Measurements from ENCODE around the gene CKAP2L. TPM values are rescaled to one million over a fixed set of nuclear protein-coding genes. Genes with fewer than 3 reads are reported as not detected.
A peak's percentile ranks its signal among the peaks of the same experiment; 100 is the strongest.

Gene CKAP2L
- total and polyA plus RNA-seq, 9 of the 15 experiments (the other 6 are each of a cell fraction or from before 2014, with no cell fraction given), result 10.4 to 21.9 (median 14.2) TPM

DNA sequence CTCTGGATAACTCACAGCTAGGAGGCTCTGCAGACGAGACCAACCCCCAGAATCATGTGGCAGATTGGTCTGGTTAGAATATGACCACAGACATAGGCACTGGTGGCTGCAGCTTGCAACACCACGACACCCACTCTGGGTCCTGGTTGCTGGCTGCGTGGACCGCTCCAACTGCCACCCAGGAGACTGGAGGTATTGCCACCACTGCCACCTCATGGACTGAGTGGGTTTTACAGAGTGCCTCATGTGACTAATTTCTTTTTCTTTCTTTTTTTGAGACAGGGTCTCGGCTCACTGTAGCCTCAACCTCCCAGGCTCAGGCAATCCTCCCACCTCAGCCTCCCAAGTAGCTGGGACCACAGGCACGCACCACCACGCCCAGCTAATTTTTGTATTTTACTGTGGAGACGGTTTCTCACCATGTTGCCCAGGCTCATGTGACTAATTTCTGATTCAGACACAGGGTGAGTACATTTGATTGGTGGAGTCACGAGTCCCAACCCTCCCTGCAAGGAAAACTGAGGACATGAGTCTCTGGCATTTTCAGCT, 73.5 kb downstream of the CKAP2L start (continued):
- TF ChIP-seq, protein P1, sequence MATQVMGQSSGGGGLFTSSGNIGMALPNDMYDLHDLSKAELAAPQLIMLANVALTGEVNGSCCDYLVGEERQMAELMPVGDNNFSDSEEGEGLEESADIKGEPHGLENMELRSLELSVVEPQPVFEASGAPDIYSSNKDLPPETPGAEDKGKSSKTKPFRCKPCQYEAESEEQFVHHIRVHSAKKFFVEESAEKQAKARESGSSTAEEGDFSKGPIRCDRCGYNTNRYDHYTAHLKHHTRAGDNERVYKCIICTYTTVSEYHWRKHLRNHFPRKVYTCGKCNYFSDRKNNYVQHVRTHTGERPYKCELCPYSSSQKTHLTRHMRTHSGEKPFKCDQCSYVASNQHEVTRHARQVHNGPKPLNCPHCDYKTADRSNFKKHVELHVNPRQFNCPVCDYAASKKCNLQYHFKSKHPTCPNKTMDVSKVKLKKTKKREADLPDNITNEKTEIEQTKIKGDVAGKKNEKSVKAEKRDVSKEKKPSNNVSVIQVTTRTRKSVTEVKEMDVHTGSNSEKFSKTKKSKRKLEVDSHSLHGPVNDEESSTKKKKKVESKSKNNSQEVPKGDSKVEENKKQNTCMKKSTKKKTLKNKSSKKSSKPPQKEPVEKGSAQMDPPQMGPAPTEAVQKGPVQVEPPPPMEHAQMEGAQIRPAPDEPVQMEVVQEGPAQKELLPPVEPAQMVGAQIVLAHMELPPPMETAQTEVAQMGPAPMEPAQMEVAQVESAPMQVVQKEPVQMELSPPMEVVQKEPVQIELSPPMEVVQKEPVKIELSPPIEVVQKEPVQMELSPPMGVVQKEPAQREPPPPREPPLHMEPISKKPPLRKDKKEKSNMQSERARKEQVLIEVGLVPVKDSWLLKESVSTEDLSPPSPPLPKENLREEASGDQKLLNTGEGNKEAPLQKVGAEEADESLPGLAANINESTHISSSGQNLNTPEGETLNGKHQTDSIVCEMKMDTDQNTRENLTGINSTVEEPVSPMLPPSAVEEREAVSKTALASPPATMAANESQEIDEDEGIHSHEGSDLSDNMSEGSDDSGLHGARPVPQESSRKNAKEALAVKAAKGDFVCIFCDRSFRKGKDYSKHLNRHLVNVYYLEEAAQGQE (IDR thresholded peaks at IDR 0.05; ENCODE audit: borderline replicate concordance), result peak; percentile 81
- TF ChIP-seq, protein P1 (CRISPR knock-in tag; IDR thresholded peaks at IDR 0.05; ENCODE audit: low read depth), result no peak
- TF ChIP-seq, protein P2, sequence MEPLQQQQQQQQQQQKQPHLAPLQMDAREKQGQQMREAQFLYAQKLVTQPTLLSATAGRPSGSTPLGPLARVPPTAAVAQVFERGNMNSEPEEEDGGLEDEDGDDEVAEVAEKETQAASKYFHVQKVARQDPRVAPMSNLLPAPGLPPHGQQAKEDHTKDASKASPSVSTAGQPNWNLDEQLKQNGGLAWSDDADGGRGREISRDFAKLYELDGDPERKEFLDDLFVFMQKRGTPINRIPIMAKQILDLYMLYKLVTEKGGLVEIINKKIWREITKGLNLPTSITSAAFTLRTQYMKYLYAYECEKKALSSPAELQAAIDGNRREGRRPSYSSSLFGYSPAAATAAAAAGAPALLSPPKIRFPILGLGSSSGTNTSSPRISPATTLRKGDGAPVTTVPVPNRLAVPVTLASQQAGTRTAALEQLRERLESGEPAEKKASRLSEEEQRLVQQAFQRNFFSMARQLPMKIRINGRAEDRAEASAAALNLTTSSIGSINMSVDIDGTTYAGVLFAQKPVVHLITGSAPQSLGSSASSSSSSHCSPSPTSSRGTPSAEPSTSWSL (CRISPR knock-in tag; IDR thresholded peaks at IDR 0.05; ENCODE audit: borderline replicate concordance), result no peak
- TF ChIP-seq, protein P3, sequence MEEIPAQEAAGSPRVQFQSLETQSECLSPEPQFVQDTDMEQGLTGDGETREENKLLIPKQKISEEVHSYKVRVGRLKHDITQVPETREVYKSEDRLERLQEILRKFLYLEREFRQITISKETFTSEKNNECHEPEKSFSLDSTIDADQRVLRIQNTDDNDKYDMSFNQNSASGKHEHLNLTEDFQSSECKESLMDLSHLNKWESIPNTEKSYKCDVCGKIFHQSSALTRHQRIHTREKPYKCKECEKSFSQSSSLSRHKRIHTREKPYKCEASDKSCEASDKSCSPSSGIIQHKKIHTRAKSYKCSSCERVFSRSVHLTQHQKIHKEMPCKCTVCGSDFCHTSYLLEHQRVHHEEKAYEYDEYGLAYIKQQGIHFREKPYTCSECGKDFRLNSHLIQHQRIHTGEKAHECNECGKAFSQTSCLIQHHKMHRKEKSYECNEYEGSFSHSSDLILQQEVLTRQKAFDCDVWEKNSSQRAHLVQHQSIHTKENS (CRISPR knock-in tag; IDR thresholded peaks at IDR 0.05), result no peak
- TF ChIP-seq POLR2A (conservative IDR thresholded peaks at IDR 0.05) (no peak), ERF (CRISPR knock-in tag; IDR thresholded peaks at IDR 0.05) (no peak), ZNF445 (CRISPR knock-in tag; IDR thresholded peaks at IDR 0.05; ENCODE audit: low read depth) (no peak), ZNF121 (CRISPR knock-in tag; conservative IDR thresholded peaks at IDR 0.05) (no peak), ZNF583 (CRISPR knock-in tag; IDR thresholded peaks at IDR 0.05) (no peak), ILF3 (IDR thresholded peaks at IDR 0.05; ENCODE audit: borderline replicate concordance) (no peak)
- TF ChIP-seq, protein P4, sequence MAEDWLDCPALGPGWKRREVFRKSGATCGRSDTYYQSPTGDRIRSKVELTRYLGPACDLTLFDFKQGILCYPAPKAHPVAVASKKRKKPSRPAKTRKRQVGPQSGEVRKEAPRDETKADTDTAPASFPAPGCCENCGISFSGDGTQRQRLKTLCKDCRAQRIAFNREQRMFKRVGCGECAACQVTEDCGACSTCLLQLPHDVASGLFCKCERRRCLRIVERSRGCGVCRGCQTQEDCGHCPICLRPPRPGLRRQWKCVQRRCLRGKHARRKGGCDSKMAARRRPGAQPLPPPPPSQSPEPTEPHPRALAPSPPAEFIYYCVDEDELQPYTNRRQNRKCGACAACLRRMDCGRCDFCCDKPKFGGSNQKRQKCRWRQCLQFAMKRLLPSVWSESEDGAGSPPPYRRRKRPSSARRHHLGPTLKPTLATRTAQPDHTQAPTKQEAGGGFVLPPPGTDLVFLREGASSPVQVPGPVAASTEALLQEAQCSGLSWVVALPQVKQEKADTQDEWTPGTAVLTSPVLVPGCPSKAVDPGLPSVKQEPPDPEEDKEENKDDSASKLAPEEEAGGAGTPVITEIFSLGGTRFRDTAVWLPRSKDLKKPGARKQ (CRISPR knock-in tag; IDR thresholded peaks at IDR 0.05), result no peak
- TF ChIP-seq, protein P5, sequence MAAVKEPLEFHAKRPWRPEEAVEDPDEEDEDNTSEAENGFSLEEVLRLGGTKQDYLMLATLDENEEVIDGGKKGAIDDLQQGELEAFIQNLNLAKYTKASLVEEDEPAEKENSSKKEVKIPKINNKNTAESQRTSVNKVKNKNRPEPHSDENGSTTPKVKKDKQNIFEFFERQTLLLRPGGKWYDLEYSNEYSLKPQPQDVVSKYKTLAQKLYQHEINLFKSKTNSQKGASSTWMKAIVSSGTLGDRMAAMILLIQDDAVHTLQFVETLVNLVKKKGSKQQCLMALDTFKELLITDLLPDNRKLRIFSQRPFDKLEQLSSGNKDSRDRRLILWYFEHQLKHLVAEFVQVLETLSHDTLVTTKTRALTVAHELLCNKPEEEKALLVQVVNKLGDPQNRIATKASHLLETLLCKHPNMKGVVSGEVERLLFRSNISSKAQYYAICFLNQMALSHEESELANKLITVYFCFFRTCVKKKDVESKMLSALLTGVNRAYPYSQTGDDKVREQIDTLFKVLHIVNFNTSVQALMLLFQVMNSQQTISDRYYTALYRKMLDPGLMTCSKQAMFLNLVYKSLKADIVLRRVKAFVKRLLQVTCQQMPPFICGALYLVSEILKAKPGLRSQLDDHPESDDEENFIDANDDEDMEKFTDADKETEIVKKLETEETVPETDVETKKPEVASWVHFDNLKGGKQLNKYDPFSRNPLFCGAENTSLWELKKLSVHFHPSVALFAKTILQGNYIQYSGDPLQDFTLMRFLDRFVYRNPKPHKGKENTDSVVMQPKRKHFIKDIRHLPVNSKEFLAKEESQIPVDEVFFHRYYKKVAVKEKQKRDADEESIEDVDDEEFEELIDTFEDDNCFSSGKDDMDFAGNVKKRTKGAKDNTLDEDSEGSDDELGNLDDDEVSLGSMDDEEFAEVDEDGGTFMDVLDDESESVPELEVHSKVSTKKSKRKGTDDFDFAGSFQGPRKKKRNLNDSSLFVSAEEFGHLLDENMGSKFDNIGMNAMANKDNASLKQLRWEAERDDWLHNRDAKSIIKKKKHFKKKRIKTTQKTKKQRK (IDR thresholded peaks at IDR 0.05; ENCODE audit: borderline replicate concordance, low read depth, low read length), result no peak
